Activated CD4-positive, alpha-beta memory T cell treated with anti-CD3 and anti-CD28 coated beads, Interleukin-2, amount 10 ng/mL, durations not matched to agents 7 days and 5 days (primary cell): ENCODE measurements around the gene FAM219B. TPM values are rescaled to one million over a fixed set of nuclear protein-coding genes. Genes with fewer than 3 reads are reported as not detected.
A peak's percentile ranks its signal among the peaks of the same experiment; 100 is the strongest.
"Not testable (repeated sequence)": the region's sequence is repeated elsewhere in the genome, so short reads cannot be mapped to it uniquely, and the experiment has no call there.

ENCODE experiments used
- CTCF ChIA-PET: fragments of 350-600 bp; sonication (Branson Sonifier 250); formaldehyde crosslinking; loops from one replicate; lab custom pipeline; 2021; ENCODE audit warnings: antibody characterized with exemption, inconsistent platforms; lab: Charles Lee
- POLR2A ChIA-PET: fragments of 350-600 bp; sonication (Branson Sonifier 250); formaldehyde crosslinking; loops from one replicate; lab custom pipeline; 2021; ENCODE audit warnings: antibody characterized with exemption; lab: Charles Lee
- DNase-seq: peaks from one replicate; pipeline ENCODE4 v3.0.0-alpha.2; 2020
- H3K27ac Mint-ChIP-seq: one replicate; pipeline ENCODE4 v1.8.0; 2021; ENCODE audit warnings: mild to moderate bottlenecking, mixed read lengths
- H3K27me3 Mint-ChIP-seq: one replicate; pipeline ENCODE4 v1.8.0; 2021; ENCODE audit warnings: mixed read lengths
- H3K36me3 Mint-ChIP-seq: one replicate; pipeline ENCODE4 v1.8.0; 2021; ENCODE audit warnings: low read depth, mixed read lengths
- H3K4me1 Mint-ChIP-seq: one replicate; pipeline ENCODE4 v1.8.0; 2021; ENCODE audit warnings: mixed read lengths
- H3K4me3 Mint-ChIP-seq: one replicate; pipeline ENCODE4 v1.8.0; 2021; ENCODE audit warnings: mild to moderate bottlenecking, mixed read lengths
- H3K9me3 Mint-ChIP-seq: one replicate; pipeline ENCODE4 v1.8.0; 2021; ENCODE audit warnings: mixed read lengths
- total RNA-seq, 2 experiments: library from RNA; stranded (reverse); gene quantifications; one replicate each; pipeline ENCODE4 v1.2.3, GENCODE V29; 2021

Gene FAM219B
- total RNA-seq, 2 experiments from 2014 or later: 103 to 116 TPM

DNA sequence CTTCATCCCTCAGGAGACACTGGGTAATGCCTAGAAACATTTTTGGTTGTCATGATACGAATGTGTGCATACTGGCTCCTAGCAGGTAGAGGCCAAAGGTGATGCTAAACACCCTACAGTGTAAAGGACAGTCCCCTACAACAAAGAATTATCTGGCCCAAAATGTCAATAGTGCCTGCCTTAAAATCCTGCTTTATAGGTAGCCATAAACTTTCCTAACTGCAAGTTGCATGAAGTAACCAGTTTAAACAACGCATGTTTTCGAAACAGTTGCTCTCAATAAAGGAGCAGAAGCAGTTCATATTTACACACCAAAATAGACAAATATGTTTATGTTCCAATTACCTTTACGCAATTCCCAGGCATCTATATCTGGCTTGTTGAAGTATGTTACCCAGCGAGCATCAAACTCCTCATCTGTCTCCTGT is 22.1 kb upstream of the FAM219B start:
- H3K27ac Mint-ChIP-seq: no peak overlapping the region
- ChIA-PET POLR2A (no interaction called here), CTCF (no interaction called here)
- H3K4me3 Mint-ChIP-seq: no peak overlapping the region
- H3K9me3 Mint-ChIP-seq: no peaks in the 10 kb centered on the region
- H3K36me3 Mint-ChIP-seq: peaks cover 47% of the 10 kb centered on the region
- H3K27me3 Mint-ChIP-seq: no peaks in the 10 kb centered on the region
- DNase-seq: no peak
- H3K4me1 Mint-ChIP-seq: peaks cover 20% of the 10 kb centered on the region

DNA sequence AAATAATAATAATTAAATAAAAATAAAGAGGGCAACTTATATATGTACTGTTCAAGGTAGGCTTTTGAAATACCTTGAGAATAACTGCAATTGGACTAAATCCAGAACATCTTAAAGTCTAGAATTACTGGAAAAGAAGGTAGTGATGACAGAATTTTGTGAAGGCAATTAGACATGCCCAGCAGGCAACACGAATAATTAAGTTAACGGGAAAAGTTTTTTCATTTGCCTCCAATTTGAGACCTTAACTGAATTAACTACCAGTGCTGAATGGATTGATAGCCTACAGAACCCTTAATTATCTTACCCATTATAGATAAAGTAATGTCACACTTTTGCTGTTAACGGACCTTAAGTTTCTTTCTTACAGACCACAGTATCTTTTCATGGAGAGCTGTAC is 17.9 kb upstream of the FAM219B start:
- Mint-ChIP-seq H3K27me3 (no peaks in the 10 kb centered on the region), H3K9me3 (no peaks in the 10 kb centered on the region), H3K4me1 (peaks cover 15% of the 10 kb centered on the region), H3K27ac (no peak overlapping the region), H3K4me3 (no peak overlapping the region), H3K36me3 (peaks cover 64% of the 10 kb centered on the region)
- ChIA-PET POLR2A (no interaction called here), CTCF (interaction anchor here (0.6 kb wide), 2 partner anchors 23 to 26 kb away, joined by 4 read pairs; no protein-coding TSS in a partner anchor)
- DNase-seq: no peak

DNA sequence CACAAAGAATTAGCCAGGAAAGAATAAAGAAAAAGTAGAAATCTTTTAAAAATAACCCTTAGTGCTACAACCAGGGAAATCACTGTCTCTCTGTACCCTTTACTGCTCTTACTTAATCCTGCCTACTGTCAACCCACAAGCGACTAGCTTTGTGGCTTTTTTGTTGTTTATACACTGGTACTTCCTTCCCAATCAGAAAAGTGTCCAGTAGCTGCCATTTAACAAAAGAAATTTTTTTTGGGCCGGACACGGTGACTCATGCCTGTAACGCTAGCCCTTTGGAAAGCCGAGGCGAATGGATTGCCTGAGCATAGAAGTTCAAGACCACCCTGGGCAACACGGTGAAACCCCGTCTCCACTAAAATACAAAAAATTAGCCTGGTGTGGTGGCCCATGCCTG is 13.8 kb upstream of the FAM219B start:
- Mint-ChIP-seq H3K4me1 (peaks cover 15% of the 10 kb centered on the region), H3K9me3 (no peaks in the 10 kb centered on the region), H3K36me3 (peaks cover 63% of the 10 kb centered on the region), H3K27me3 (no peaks in the 10 kb centered on the region), H3K4me3 (no peak overlapping the region), H3K27ac (no peak overlapping the region)
- no peak for DNase-seq
- ChIA-PET CTCF (interaction anchor here (1.0 to 4.6 kb wide), 3 partner anchors 19 to 149 kb away, joined by 3 to 20 read pairs (median 5); no protein-coding TSS in a partner anchor), POLR2A (interaction anchor here (1.5 to 2.0 kb wide), 3 partner anchors 15 to 27 kb away, joined by 3 to 5 read pairs (median 4); partner anchors contain the start of gene COX5A)

DNA sequence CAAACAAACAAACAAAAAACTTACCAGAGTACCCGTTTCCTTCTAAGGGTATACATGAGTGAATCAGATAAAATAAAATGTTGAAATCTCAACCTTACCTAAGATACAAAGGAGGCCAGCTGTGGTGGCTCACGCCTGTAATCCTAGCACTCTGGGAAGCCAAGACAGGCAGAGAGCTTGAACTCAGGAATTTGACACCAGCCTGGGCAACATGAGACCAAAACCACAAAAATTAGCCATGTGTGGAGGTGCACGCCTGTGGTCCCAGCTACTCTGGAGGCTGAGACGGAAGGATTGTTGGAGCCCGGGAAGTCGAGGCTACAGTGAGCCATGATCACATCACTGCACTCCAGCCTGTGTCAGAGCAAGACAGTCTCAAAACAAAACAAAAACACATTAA is 11.0 kb upstream of the FAM219B start:
- H3K9me3 Mint-ChIP-seq: no peaks in the 10 kb centered on the region
- POLR2A ChIA-PET: no interaction called here
- no peaks in the 10 kb centered on the region for H3K27me3 Mint-ChIP-seq
- CTCF ChIA-PET: interaction anchor here (0.6 to 1.2 kb wide), 4 partner anchors 16 to 124 kb away, joined by 3 to 8 read pairs (median 4); no protein-coding TSS in a partner anchor
- H3K27ac Mint-ChIP-seq: no peak overlapping the region
- no peak for DNase-seq
- no peak overlapping the region for H3K4me3 Mint-ChIP-seq
- peaks cover 8% of the 10 kb centered on the region for H3K4me1 Mint-ChIP-seq
- H3K36me3 Mint-ChIP-seq: peaks cover 65% of the 10 kb centered on the region

DNA sequence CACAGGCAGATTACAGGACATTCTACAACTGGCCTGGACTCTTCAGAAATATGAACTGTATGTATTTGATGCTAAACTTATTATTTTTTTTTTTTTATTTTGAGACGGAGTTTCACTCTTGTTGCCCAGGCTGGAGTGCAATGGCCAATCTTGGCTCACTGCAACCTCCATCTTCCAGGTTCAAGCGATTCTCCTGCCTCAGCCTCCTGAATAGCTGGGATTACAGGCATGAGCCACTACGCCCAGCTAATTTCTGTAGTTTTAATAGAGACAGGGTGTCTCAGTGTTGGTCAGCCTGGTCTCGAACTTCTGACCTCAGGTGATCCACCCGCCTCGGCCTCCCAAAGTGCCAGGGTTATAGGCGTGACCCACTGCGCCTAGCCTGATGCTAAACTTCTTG is 7.1 kb upstream of the FAM219B start:
- not testable (repeated sequence) for DNase-seq, H3K4me3 Mint-ChIP-seq, H3K4me1 Mint-ChIP-seq, H3K27ac Mint-ChIP-seq, H3K27me3 Mint-ChIP-seq, H3K9me3 Mint-ChIP-seq
- H3K36me3 Mint-ChIP-seq: peaks cover 46% of the 10 kb centered on the region
- CTCF ChIA-PET: interaction anchor here (1.3 kb wide), 1 partner anchor 12 kb away, joined by 4 read pairs; no protein-coding TSS in a partner anchor
- POLR2A ChIA-PET: interaction anchor here (0.7 kb wide), 1 partner anchor 563 kb away, joined by 3 read pairs; no protein-coding TSS in a partner anchor

DNA sequence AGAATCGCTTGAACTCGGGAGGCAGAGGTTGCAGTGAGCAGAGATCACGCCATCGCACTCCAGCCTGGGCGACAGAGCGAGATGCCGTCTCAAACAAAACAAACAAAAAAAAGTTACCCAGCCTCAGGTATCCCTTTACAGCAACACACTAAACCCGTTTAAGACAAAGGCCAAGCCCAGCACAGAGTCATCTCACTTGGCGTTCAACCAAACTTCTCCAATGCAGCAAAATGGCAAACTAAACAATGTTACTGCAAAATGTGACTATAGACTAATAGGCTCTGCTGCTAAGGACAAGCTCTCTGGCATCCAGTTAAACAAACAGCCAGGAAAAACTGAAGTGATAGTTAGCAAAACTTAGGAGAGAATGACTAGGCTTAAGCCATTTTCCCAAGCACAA is 6.4 kb upstream of the FAM219B start:
- no peak for DNase-seq
- no peak overlapping the region for H3K27ac Mint-ChIP-seq
- no peak overlapping the region for H3K4me3 Mint-ChIP-seq
- CTCF ChIA-PET: interaction anchor here (1.3 kb wide), 2 partner anchors 11 to 141 kb away, joined by 4 to 5 read pairs; no protein-coding TSS in a partner anchor
- POLR2A ChIA-PET: interaction anchor here (0.7 kb wide), 1 partner anchor 563 kb away, joined by 3 read pairs; no protein-coding TSS in a partner anchor
- H3K4me1 Mint-ChIP-seq: no peaks in the 10 kb centered on the region
- no peaks in the 10 kb centered on the region for H3K9me3 Mint-ChIP-seq
- H3K27me3 Mint-ChIP-seq: no peaks in the 10 kb centered on the region
- H3K36me3 Mint-ChIP-seq: peaks cover 39% of the 10 kb centered on the region

DNA sequence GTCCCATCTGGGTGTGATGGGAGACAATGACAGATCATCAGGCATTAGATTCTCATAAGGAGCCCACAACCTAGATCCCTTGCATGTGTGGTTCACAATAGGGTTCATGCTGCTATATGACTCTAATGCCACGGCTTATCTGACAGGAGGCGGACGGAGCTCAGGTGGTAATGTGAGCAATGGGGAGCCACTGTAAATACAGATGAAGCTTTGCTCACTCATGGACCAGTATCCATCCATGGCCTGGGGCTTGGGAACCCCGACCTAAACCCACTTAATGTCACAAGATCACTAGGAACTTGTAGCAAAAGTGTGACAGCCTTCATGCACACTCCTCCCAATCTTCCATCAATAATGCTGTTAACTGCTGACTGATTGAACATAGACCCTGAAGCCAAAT is 2.0 kb upstream of the FAM219B start:
- POLR2A ChIA-PET: interaction anchor here (2.9 to 4.2 kb wide), 2 partner anchors 14 to 19 kb away, joined by 17 to 55 read pairs; partner anchors contain the start of gene MPI
- CTCF ChIA-PET: interaction anchor here (0.9 to 3.8 kb wide), 5 partner anchors 15 to 139 kb away, joined by 3 to 15 read pairs (median 6); partner anchors contain the start of gene ULK3
- H3K27me3 Mint-ChIP-seq: no peaks in the 10 kb centered on the region
- no peak for DNase-seq
- H3K4me1 Mint-ChIP-seq: peaks cover 34% of the 10 kb centered on the region
- no peak overlapping the region for H3K4me3 Mint-ChIP-seq
- H3K9me3 Mint-ChIP-seq: no peaks in the 10 kb centered on the region
- peaks cover 38% of the 10 kb centered on the region for H3K36me3 Mint-ChIP-seq
- H3K27ac Mint-ChIP-seq: no peak overlapping the region

DNA sequence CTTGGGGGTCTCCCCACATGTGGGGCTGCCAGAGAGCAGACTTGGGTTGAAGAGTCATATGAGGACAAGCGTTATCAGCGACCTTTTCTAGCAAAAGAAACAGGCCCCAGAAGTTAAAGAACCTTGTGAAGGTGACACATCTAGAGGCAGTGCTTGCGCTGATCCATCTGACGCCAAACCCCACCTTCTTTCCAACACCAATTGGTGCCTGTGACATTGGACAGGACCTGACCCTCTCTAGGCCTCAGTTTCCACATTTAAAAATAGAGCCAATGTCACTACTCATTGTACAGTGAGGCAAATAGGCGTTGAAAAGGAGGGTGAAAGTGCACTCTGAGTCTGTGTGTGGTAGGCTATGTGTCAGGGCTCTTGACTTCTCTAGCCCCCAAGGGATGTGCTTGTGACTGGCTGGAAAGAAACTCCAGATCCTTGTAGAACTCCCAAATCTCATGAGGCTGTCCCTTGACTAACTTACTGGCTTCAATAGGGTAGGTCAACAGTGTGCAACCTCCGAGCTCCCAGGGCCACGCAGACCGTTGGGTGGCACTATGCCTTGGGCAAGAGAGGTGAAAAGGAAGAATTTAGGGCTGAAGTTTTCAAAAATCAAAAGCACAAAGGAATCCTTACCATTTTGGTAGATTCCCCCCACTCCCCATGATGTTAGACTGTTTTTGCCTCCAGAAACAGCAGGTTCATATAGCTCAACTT is 666 bp upstream of the FAM219B start:
- Mint-ChIP-seq H3K27ac (peak overlapping the region; percentile 87), H3K4me3 (peak overlapping the region; percentile 91), H3K4me1 (peaks cover 38% of the 10 kb centered on the region), H3K9me3 (no peaks in the 10 kb centered on the region), H3K36me3 (peaks cover 44% of the 10 kb centered on the region), H3K27me3 (no peaks in the 10 kb centered on the region)
- POLR2A ChIA-PET: interaction anchor here (0.5 to 9.1 kb wide), 25 partner anchors 10 to 461 kb away, joined by 3 to 121 read pairs (median 5); partner anchors contain the start of genes C15orf39, COX5A, CYP1A1 and MAN2C1
- CTCF ChIA-PET: interaction anchor here (0.9 to 3.8 kb wide), 11 partner anchors 9 to 275 kb away, joined by 3 to 15 read pairs (median 6); partner anchors contain the start of gene ULK3
- DNase-seq: no peak

DNA sequence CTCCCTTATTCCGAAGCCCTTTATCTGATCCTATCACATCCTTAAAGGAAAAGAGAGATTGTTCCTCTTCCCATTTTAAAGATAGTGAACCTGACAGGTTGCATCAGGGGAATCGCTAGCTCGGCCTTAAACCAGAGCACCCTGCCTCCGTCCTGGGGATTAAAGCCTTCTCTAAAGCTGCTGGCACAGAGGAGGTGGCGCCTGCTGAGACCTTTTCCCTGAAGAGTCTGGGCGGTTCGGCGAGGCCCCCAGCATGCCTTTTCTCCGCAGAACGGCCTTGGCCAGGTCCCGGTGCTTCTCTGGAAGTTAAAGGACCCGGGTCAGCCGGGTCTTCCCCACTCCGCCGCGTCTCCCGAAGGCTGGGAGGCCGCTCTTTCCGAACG is 593 bp downstream of the FAM219B start:
- Mint-ChIP-seq H3K27ac (peak overlapping the region; percentile 71), H3K4me1 (peaks cover 50% of the 10 kb centered on the region)

DNA sequence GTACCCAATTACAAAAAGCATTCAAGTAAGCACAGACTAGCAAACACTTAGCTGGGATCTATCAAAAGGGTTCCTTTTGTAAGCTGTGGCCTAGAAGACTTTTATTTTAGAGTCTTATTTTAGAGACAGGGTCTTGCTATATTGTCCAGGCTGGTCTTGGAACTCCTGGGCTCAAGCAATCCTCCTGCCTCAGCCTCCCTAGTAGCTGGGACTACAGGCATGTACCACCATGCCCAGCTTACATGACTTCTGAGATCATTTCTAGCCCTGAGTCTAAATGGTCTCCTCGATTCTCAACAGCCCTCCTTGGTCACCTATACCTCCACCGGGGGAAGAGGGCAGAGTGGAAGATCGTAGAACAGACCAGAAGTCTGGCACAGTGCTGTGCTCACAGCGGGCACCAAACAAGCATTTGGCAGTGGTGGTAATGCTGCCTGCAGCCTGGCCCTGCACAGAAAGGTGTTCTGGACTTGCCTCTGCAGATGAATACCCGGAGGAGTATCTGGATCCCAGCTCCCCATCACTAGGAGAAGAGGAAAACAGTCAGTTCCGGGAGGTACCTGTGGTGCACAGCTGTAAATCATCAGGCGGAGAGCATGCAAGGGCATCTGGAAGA is 2.4 kb downstream of the FAM219B start:
- CTCF ChIA-PET: interaction anchor here (1.1 to 7.7 kb wide), 6 partner anchors 32 to 133 kb away, joined by 3 to 111 read pairs (median 4); partner anchors contain the start of gene SCAMP2
- no peak overlapping the region for H3K27ac Mint-ChIP-seq
- DNase-seq: no peak
- H3K9me3 Mint-ChIP-seq: no peaks in the 10 kb centered on the region
- peak overlapping the region; percentile 91 for H3K4me3 Mint-ChIP-seq
- H3K4me1 Mint-ChIP-seq: peaks cover 60% of the 10 kb centered on the region
- POLR2A ChIA-PET: interaction anchor here (1.0 to 9.1 kb wide), 3 partner anchors 11 to 60 kb away, joined by 3 to 121 read pairs (median 4); partner anchors contain the start of gene SCAMP2
- H3K36me3 Mint-ChIP-seq: peaks cover 60% of the 10 kb centered on the region
- no peaks in the 10 kb centered on the region for H3K27me3 Mint-ChIP-seq

More for the DNA sequence above, 593 bp downstream of the FAM219B start:
- POLR2A ChIA-PET: interaction anchor here (0.8 to 9.1 kb wide), 33 partner anchors 8 to 462 kb away, joined by 3 to 121 read pairs (median 5); partner anchors contain the start of genes C15orf39, COX5A, CYP1A1 and MAN2C1
- no peak for DNase-seq
- no peaks in the 10 kb centered on the region for H3K9me3 Mint-ChIP-seq
- CTCF ChIA-PET: interaction anchor here (0.7 to 3.8 kb wide), 18 partner anchors 8 to 274 kb away, joined by 3 to 15 read pairs (median 4); no protein-coding TSS in a partner anchor
- H3K4me3 Mint-ChIP-seq: peak overlapping the region; percentile 91
- peaks cover 47% of the 10 kb centered on the region for H3K36me3 Mint-ChIP-seq
- no peaks in the 10 kb centered on the region for H3K27me3 Mint-ChIP-seq

DNA sequence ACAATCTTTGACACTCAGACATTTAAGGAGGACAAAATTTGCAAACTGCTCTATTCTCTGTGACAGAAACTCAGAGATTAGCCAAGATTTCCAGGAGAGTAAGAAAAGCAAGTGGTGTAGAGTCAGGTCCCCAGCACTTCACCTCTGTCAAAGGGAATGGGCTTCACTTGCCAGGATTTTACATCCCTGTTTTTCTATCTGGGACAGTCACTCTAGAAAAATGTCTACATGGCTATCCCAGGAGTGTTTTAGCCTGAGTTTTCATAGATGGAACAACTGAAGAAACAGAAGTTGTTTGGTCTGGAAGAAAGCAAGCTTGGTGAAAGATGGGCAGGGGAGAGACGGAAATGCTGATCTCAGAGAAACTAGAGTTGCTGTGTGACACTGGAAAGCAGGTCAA is 3.0 kb downstream of the FAM219B start:
- H3K4me3 Mint-ChIP-seq: no peak overlapping the region
- H3K4me1 Mint-ChIP-seq: peaks cover 65% of the 10 kb centered on the region
- POLR2A ChIA-PET: interaction anchor here (1.0 to 9.1 kb wide), 3 partner anchors 10 to 59 kb away, joined by 3 to 121 read pairs (median 4); partner anchors contain the start of gene SCAMP2

More for the DNA sequence above, 3.0 kb downstream of the FAM219B start:
- no peaks in the 10 kb centered on the region for H3K27me3 Mint-ChIP-seq
- no peak for DNase-seq
- CTCF ChIA-PET: interaction anchor here (1.1 to 7.7 kb wide), 7 partner anchors 32 to 133 kb away, joined by 3 to 111 read pairs (median 4); partner anchors contain the start of gene SCAMP2
- H3K27ac Mint-ChIP-seq: no peak overlapping the region
- peaks cover 66% of the 10 kb centered on the region for H3K36me3 Mint-ChIP-seq
- H3K9me3 Mint-ChIP-seq: no peaks in the 10 kb centered on the region
